Endothelial cell (in vitro differentiated cells): Measurements from ENCODE around the gene SULT2B1. TPM values are rescaled to one million over a fixed set of nuclear protein-coding genes. Genes with fewer than 3 reads are reported as not detected.
A peak's percentile ranks its signal among the peaks of the same experiment; 100 is the strongest.

Source experiments
- DNase-seq: peaks from one replicate; pipeline ENCODE4 v3.0.0; 2021; ENCODE audit warnings: low spot score
- H3K27ac Mint-ChIP-seq: one replicate; pipeline ENCODE4 v1.8.0; 2021; ENCODE audit warnings: mixed read lengths, inconsistent platforms; ENCODE audit not compliant: unreplicated experiment
- H3K27me3 Mint-ChIP-seq: one replicate; pipeline ENCODE4 v1.8.0; 2021; ENCODE audit warnings: mild to moderate bottlenecking, moderate library complexity, mixed read lengths, inconsistent platforms; ENCODE audit not compliant: unreplicated experiment
- H3K36me3 Mint-ChIP-seq: one replicate; pipeline ENCODE4 v1.8.0; 2021; ENCODE audit warnings: mild to moderate bottlenecking, low read depth, mixed read lengths, inconsistent platforms; ENCODE audit not compliant: unreplicated experiment
- H3K4me1 Mint-ChIP-seq: one replicate; pipeline ENCODE4 v1.8.0; 2021; ENCODE audit warnings: mild to moderate bottlenecking, mixed read lengths, inconsistent platforms; ENCODE audit not compliant: unreplicated experiment
- H3K4me3 Mint-ChIP-seq: one replicate; pipeline ENCODE4 v1.8.0; 2021; ENCODE audit warnings: mild to moderate bottlenecking, mixed read lengths, inconsistent platforms; ENCODE audit not compliant: unreplicated experiment
- H3K9me3 Mint-ChIP-seq: one replicate; pipeline ENCODE4 v1.8.0; 2021; ENCODE audit warnings: mixed read lengths, inconsistent platforms; ENCODE audit not compliant: unreplicated experiment
- long read RNA-seq: library from polyadenylated mRNA; unstranded; transcript quantifications from one replicate; pipeline ENCODE4 v2.0.0, GENCODE V29; 2020; ENCODE audit not compliant: unreplicated experiment
- total RNA-seq: library from RNA; stranded (reverse); fragmentation: NEBNext Ultra II Directional; extraction: Animal tissue kit (Norgen Biotek cat#: 25700); gene quantifications from one replicate; pipeline ENCODE4 v1.2.1, GENCODE V29; 2021; ENCODE audit not compliant: unreplicated experiment
- TF ChIP-seq, protein P1 (sequence below): fragments of 200-600 bp; sonication (generic); IDR thresholded peaks from one replicate; pipeline ENCODE4 v1.5.0; 2021; ENCODE audit warnings: antibody characterized with exemption; ENCODE audit not compliant: unreplicated experiment

The SULT2B1 gene
- 0.62 TPM for total RNA-seq
- long read RNA-seq, result 0 reads

- no peaks in the 10 kb centered on the region for H3K4me1 Mint-ChIP-seq
- no peak for DNase-seq
- no peak within 1 kb of the TSS for H3K27ac Mint-ChIP-seq
- peaks cover 7% of the 10 kb centered on the region for H3K27me3 Mint-ChIP-seq
- TF ChIP-seq, protein P1, sequence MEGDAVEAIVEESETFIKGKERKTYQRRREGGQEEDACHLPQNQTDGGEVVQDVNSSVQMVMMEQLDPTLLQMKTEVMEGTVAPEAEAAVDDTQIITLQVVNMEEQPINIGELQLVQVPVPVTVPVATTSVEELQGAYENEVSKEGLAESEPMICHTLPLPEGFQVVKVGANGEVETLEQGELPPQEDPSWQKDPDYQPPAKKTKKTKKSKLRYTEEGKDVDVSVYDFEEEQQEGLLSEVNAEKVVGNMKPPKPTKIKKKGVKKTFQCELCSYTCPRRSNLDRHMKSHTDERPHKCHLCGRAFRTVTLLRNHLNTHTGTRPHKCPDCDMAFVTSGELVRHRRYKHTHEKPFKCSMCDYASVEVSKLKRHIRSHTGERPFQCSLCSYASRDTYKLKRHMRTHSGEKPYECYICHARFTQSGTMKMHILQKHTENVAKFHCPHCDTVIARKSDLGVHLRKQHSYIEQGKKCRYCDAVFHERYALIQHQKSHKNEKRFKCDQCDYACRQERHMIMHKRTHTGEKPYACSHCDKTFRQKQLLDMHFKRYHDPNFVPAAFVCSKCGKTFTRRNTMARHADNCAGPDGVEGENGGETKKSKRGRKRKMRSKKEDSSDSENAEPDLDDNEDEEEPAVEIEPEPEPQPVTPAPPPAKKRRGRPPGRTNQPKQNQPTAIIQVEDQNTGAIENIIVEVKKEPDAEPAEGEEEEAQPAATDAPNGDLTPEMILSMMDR, result no peak
- H3K9me3 Mint-ChIP-seq, result no peaks in the 10 kb centered on the region
- H3K4me3 Mint-ChIP-seq, result no peak within 1 kb of the TSS
- H3K36me3 Mint-ChIP-seq, result no peaks in the 10 kb centered on the region
Observed at GRCh38 chr19:48551437-48552302, at the start of gene SULT2B1. TSS of gene SULT2B1 (plus strand) at chr19:48552172. CDS start at chr19:48552253, 81 bp downstream.

GRCh38 chr19:48502350-48503018 is 49.5 kb upstream of the SULT2B1 start:
- H3K4me1 Mint-ChIP-seq, result peaks cover 6% of the 10 kb centered on the region
- H3K27ac Mint-ChIP-seq, result no peak overlapping the region
- DNase-seq, result no peak
- H3K9me3 Mint-ChIP-seq, result no peaks in the 10 kb centered on the region
- H3K4me3 Mint-ChIP-seq, result no peak overlapping the region
- peaks cover 18% of the 10 kb centered on the region for H3K27me3 Mint-ChIP-seq
- TF ChIP-seq, protein P1, result no peak
- no peaks in the 10 kb centered on the region for H3K36me3 Mint-ChIP-seq

DNA sequence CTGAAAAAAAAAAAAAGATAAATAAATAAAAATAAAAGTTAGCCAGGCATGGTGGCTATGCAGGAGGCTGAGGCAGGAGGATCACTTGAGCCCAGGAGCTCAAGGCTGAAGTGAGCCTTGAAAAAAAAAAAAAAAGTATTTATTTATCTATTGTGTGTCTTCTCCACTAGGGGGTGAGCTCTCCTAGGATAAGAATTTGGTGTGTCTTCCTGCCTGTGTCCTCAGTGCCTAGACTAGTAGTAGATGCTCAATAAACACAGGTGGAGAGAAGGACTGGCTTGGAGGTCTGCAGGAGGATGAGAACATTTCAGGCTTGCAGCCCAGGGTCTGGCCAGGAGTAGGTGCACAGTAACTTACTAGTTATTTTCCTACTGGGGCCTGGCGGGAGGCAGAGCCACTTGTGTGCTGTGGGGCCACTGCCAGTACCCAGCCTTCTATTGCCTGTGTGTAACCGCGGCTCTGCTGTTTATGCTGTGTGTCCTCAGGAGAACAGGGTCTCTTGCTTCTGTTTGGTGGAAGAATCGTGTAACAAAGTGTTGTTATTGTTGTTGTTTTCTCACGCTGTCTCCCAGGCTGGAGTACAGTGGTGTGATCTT is 45.7 kb upstream of the SULT2B1 start:
- peaks cover 28% of the 10 kb centered on the region for H3K27me3 Mint-ChIP-seq
- H3K27ac Mint-ChIP-seq, result peak overlapping the region; percentile 48
- no peak overlapping the region for H3K4me3 Mint-ChIP-seq
- TF ChIP-seq, protein P1, result peak; percentile 64
- DNase-seq, result no peak
- H3K9me3 Mint-ChIP-seq, result no peaks in the 10 kb centered on the region
- H3K36me3 Mint-ChIP-seq, result no peaks in the 10 kb centered on the region
- peaks cover 8% of the 10 kb centered on the region for H3K4me1 Mint-ChIP-seq

- TF ChIP-seq, protein P1, result no peak
- no peak overlapping the region for H3K27ac Mint-ChIP-seq
- DNase-seq, result no peak
- no peaks in the 10 kb centered on the region for H3K9me3 Mint-ChIP-seq
- H3K27me3 Mint-ChIP-seq, result peaks cover 24% of the 10 kb centered on the region
- H3K4me3 Mint-ChIP-seq, result no peak overlapping the region
- peaks cover 8% of the 10 kb centered on the region for H3K4me1 Mint-ChIP-seq
- H3K36me3 Mint-ChIP-seq, result no peaks in the 10 kb centered on the region
Observed at GRCh38 chr19:48507911-48508439, 44.0 kb upstream of the SULT2B1 start.
